DOHH2 (cell line): ENCODE measurements around the gene GLDN.
A peak's percentile ranks its signal among the peaks of the same experiment; 100 is the strongest.

Experiments used
- H3F3A ChIP-seq: fragments of 200-600 bp; sonication (generic), shearing (Covaris generic); 2 replicates; pipeline ENCODE4 v1.6.0; 2016; ENCODE audit warnings: antibody characterized with exemption, mild to moderate bottlenecking; ENCODE audit not compliant: control insufficient read depth, insufficient read depth
- H3K27ac ChIP-seq: fragments of 200-600 bp; sonication (generic); 2 replicates; pipeline ENCODE4 v1.5.1; 2014; ENCODE audit warnings: low read depth, mild to moderate bottlenecking, low read length, moderate library complexity
- H3K27me3 ChIP-seq: fragments of 200-600 bp; sonication (generic); 2 replicates; pipeline ENCODE4 v1.6.1; 2014; ENCODE audit warnings: mild to moderate bottlenecking, low read length, mixed read lengths; ENCODE audit not compliant: control insufficient read depth
- H3K36me3 ChIP-seq: fragments of 200-600 bp; sonication (generic); 2 replicates; pipeline ENCODE4 v1.6.1; 2014; ENCODE audit warnings: mild to moderate bottlenecking, low read length, moderate library complexity, mixed read lengths; ENCODE audit not compliant: control insufficient read depth
- H3K4me1 ChIP-seq: fragments of 200-600 bp; sonication (generic); 2 replicates; pipeline ENCODE4 v1.6.1; 2014; ENCODE audit warnings: mild to moderate bottlenecking, low read length, mixed read lengths; ENCODE audit not compliant: control insufficient read depth
- H3K4me2 ChIP-seq: fragments of 200-600 bp; sonication (generic); 2 replicates; pipeline ENCODE4 v1.6.0; 2014; ENCODE audit warnings: mild to moderate bottlenecking, low read length, moderate library complexity
- H3K4me3 ChIP-seq: fragments of 200-600 bp; sonication (generic); 2 replicates; pipeline ENCODE4 v1.5.1; 2014; ENCODE audit warnings: mild to moderate bottlenecking, low read length, mixed read lengths
- H3K79me2 ChIP-seq: fragments of 200-600 bp; sonication (generic); 2 replicates; pipeline ENCODE4 v1.6.1; 2014; ENCODE audit warnings: mild to moderate bottlenecking, low read length, mixed read lengths; ENCODE audit not compliant: control insufficient read depth
- H3K9me2 ChIP-seq: fragments of 200-600 bp; sonication (generic); replicated peaks from 2 replicates; pipeline ENCODE4 v1.6.1; 2014; ENCODE audit warnings: mild to moderate bottlenecking, low read length, mixed read lengths; ENCODE audit not compliant: control insufficient read depth
- H3K9me3 ChIP-seq: fragments of 200-600 bp; sonication (generic); 2 replicates; pipeline ENCODE4 v1.6.1; 2014; ENCODE audit warnings: antibody characterized with exemption, low read length, mixed read lengths; ENCODE audit not compliant: control insufficient read depth, insufficient read depth
- H4K20me1 ChIP-seq: fragments of 200-600 bp; sonication (generic); 2 replicates; pipeline ENCODE4 v1.6.0; 2014; ENCODE audit warnings: low read depth, mild to moderate bottlenecking, antibody characterized with exemption, low read length, moderate library complexity; ENCODE audit not compliant: control insufficient read depth, insufficient read depth
- EZH2phosphoT487 ChIP-seq: fragments of 200-600 bp; sonication (generic); IDR thresholded peaks from 2 replicates; pipeline ENCODE4 v1.6.1; 2017; ENCODE audit warnings: borderline replicate concordance, mild to moderate bottlenecking, antibody characterized with exemption, low read length, moderate library complexity, mixed read lengths
- TF ChIP-seq, protein P1 (sequence below): fragments of 200-600 bp; sonication (generic); IDR thresholded peaks from one replicate; pipeline ENCODE4 v1.5.1; 2014; ENCODE audit warnings: antibody characterized with exemption, mild to moderate bottlenecking, low read depth, low read length; ENCODE audit not compliant: poor library complexity, severe bottlenecking

Gene GLDN

GRCh38 chr15:51378406-51378805 lies 37.0 kb downstream of the GLDN start:
- Histone ChIP-seq H3K36me3 (no peaks in the 10 kb centered on the region), H3K27ac (no peak overlapping the region), H3K27me3 (0 out of 2 replicates have a peak, but pooled peaks cover 2% of the 10 kb centered on the region), H3K9me3 (no peaks in the 10 kb centered on the region), H3K4me3 (no peak overlapping the region), H3K4me1 (no peaks in the 10 kb centered on the region), H3K9me2 (no peaks in the 10 kb centered on the region), H3K4me2 (no peak overlapping the region), H3F3A (no peaks in the 10 kb centered on the region), H4K20me1 (no peaks in the 10 kb centered on the region), H3K79me2 (no peaks in the 10 kb centered on the region)
- TF ChIP-seq, protein P1, sequence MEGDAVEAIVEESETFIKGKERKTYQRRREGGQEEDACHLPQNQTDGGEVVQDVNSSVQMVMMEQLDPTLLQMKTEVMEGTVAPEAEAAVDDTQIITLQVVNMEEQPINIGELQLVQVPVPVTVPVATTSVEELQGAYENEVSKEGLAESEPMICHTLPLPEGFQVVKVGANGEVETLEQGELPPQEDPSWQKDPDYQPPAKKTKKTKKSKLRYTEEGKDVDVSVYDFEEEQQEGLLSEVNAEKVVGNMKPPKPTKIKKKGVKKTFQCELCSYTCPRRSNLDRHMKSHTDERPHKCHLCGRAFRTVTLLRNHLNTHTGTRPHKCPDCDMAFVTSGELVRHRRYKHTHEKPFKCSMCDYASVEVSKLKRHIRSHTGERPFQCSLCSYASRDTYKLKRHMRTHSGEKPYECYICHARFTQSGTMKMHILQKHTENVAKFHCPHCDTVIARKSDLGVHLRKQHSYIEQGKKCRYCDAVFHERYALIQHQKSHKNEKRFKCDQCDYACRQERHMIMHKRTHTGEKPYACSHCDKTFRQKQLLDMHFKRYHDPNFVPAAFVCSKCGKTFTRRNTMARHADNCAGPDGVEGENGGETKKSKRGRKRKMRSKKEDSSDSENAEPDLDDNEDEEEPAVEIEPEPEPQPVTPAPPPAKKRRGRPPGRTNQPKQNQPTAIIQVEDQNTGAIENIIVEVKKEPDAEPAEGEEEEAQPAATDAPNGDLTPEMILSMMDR: no peak
- TF ChIP-seq EZH2phosphoT487: no peak

DNA sequence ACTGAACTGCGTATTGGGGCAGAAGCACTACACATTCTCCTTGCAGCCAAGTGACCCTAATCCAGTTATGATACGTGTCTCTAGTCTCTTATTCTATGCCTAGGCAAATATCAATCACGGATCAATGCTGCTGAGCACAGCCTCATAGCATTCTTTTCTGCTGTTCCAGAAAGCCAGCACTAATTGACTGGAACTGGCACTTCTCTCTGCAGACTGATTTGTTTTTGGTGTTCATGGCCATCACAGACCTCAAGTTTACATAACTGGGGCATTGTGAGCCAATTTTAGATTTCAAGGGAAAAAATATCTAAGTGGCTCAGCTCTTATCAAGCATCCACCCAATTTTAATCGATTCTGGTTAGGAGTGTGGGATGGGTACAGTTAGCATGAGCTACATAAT lies 37.9 kb downstream of the GLDN start:
- no peak overlapping the region for H3K4me3 ChIP-seq
- no peaks in the 10 kb centered on the region for H3F3A ChIP-seq
- H3K4me2 ChIP-seq: no peak overlapping the region
- H3K27ac ChIP-seq: no peak overlapping the region
- H3K79me2 ChIP-seq: no peaks in the 10 kb centered on the region
- H3K9me2 ChIP-seq: no peaks in the 10 kb centered on the region
- 0 out of 2 replicates have a peak, but pooled peaks cover 2% of the 10 kb centered on the region for H3K27me3 ChIP-seq
- TF ChIP-seq, protein P1: no peak
- no peak for TF ChIP-seq EZH2phosphoT487
- H3K9me3 ChIP-seq: no peaks in the 10 kb centered on the region
- H3K4me1 ChIP-seq: no peaks in the 10 kb centered on the region
- no peaks in the 10 kb centered on the region for H3K36me3 ChIP-seq
- no peaks in the 10 kb centered on the region for H4K20me1 ChIP-seq

DNA sequence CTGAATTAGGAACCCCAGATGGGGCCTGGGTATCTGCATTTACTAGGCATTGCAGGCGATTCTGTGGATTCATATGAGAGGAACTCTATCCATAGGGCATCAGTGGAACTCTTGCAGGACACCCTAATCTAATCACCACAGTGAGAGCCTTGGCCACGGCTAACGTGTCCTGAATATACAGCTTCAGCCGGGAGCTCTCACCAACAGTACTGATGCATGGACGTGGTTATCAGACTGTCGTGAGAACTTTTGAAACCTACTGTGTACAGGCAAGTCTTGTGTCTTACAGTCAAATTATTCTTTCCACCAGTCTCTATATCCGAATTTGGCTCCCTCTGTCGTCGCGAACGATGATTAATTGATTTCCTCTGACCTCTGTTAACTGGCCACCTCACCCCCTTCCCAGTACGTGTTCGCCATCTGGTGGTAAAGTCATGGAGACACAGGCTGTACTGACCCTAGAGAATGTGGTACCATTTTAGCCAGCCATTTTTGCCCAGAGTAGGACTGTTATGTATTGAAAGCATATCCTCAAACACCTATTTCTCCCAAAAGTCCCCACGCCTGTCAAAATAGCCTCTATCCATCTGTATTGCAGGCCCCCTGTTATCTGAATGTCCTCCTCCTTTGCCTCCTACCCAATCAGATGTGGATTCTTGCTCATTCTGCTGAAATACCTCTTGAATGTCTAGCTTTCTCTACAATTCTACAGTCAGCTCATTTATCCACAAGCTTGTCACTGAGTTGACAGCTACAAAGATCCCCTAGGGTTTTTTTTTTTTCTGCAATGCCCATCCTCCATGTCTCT lies 39.7 kb downstream of the GLDN start:
- Histone ChIP-seq H3K36me3 (no peaks in the 10 kb centered on the region), H3K9me2 (no peaks in the 10 kb centered on the region), H3F3A (no peaks in the 10 kb centered on the region), H3K4me2 (no peak overlapping the region), H3K4me1 (no peaks in the 10 kb centered on the region), H3K4me3 (no peak overlapping the region), H3K9me3 (no peaks in the 10 kb centered on the region), H3K79me2 (no peaks in the 10 kb centered on the region), H3K27ac (no peak overlapping the region), H3K27me3 (0 out of 2 replicates have a peak, but pooled peaks cover 2% of the 10 kb centered on the region), H4K20me1 (no peaks in the 10 kb centered on the region)
- TF ChIP-seq, protein P1: peak; percentile 84
- no peak for TF ChIP-seq EZH2phosphoT487
